ENCODE results near the gene TUBE1. TPM values are rescaled to one million over a fixed set of nuclear protein-coding genes. Genes with fewer than 3 reads are reported as not detected.

TUBE1 gene
- total and polyA plus RNA-seq, 10 donors, result 8.8 to 35.1 (median 15.1) TPM

GRCh38 chr6:112114577-112115223 lies 27.4 kb upstream of the TUBE1 start:
- Histone ChIP-seq H3K9me3 (no peaks in the 10 kb centered on the region), H3K36me3 (no peaks in the 10 kb centered on the region), H3K27ac (no peak overlapping the region), H3K4me1 (no peaks in the 10 kb centered on the region), H3K4me3 (no peak overlapping the region), H3K27me3 (replicated peaks in 1 of 7) (no peaks in the 10 kb centered on the region)
- DNase-seq, result no peak
- intact Hi-C loops (cut with DNase I; ENCODE audit: low total_unique reads), result no loop called here
- no peak for TF ChIP-seq CTCF (IDR thresholded peaks at IDR 0.05 in 8 of 11, conservative IDR thresholded peaks at IDR 0.05 in 3 of 11)
- no peak for TF ChIP-seq POLR2AphosphoS5 (IDR thresholded peaks at IDR 0.05)
- TF ChIP-seq POLR2A (IDR thresholded peaks at IDR 0.05), result no peak
- 93 to 98% (median 96%) methylated on average over 3 of the region's 3 CpGs for WGBS, 5 donors

GRCh38 chr6:112113918-112114317 lies 26.6 kb upstream of the TUBE1 start:
- Histone ChIP-seq H3K4me3 (no peak overlapping the region), H3K36me3 (no peaks in the 10 kb centered on the region), H3K9me3 (no peaks in the 10 kb centered on the region), H3K4me1 (no peaks in the 10 kb centered on the region), H3K27ac (no peak overlapping the region), H3K27me3 (replicated peaks in 1 of 7) (no peaks in the 10 kb centered on the region)
- TF ChIP-seq POLR2A (IDR thresholded peaks at IDR 0.05) (no peak), POLR2AphosphoS5 (IDR thresholded peaks at IDR 0.05) (no peak), CTCF (IDR thresholded peaks at IDR 0.05 in 8 of 11, conservative IDR thresholded peaks at IDR 0.05 in 3 of 11) (no peak)
- no peak for DNase-seq
- intact Hi-C loops (cut with DNase I; ENCODE audit: low total_unique reads), result no loop called here

- no peaks in the 10 kb centered on the region for H3K9me3 ChIP-seq
- no peaks in the 10 kb centered on the region for H3K27me3 ChIP-seq (replicated peaks in 1 of 7)
- H3K4me1 ChIP-seq, result no peaks in the 10 kb centered on the region
- 78 to 91% (median 84%) methylated on average over 3 of the region's 3 CpGs for WGBS, 5 donors
- H3K36me3 ChIP-seq, result no peaks in the 10 kb centered on the region
- H3K4me3 ChIP-seq, result no peak overlapping the region
- intact Hi-C loops (cut with DNase I; ENCODE audit: low total_unique reads), result no loop called here
- no peak overlapping the region for H3K27ac ChIP-seq
- no peak for DNase-seq
- no peak for TF ChIP-seq POLR2AphosphoS5 (IDR thresholded peaks at IDR 0.05)
- TF ChIP-seq POLR2A (IDR thresholded peaks at IDR 0.05), result no peak
- TF ChIP-seq CTCF (IDR thresholded peaks at IDR 0.05 in 8 of 11, conservative IDR thresholded peaks at IDR 0.05 in 3 of 11), result no peak
Observed at GRCh38 chr6:112113431-112113830, 26.1 kb upstream of the TUBE1 start.

- H3K9me3 ChIP-seq, result peaks cover 0 to 6% (median 0%) of the 10 kb centered on the region in 8 donors
- no peaks in the 10 kb centered on the region for H3K36me3 ChIP-seq
- TF ChIP-seq POLR2A (IDR thresholded peaks at IDR 0.05) (no peak), CTCF (IDR thresholded peaks at IDR 0.05 in 8 of 11, conservative IDR thresholded peaks at IDR 0.05 in 3 of 11) (no peak), POLR2AphosphoS5 (IDR thresholded peaks at IDR 0.05) (no peak)
- no peak overlapping the region for H3K27ac ChIP-seq
- no peak for DNase-seq
- no peak overlapping the region for H3K4me3 ChIP-seq
- WGBS, 5 donors, result 62 to 85% (median 75%) methylated on average over 9 of the region's 9 CpGs
- intact Hi-C loops (cut with DNase I; ENCODE audit: low total_unique reads), result no loop called here
- H3K27me3 ChIP-seq (replicated peaks in 1 of 7), result no peaks in the 10 kb centered on the region
- no peaks in the 10 kb centered on the region for H3K4me1 ChIP-seq
Observed at GRCh38 chr6:112109262-112109661, 22.0 kb upstream of the TUBE1 start.
